Measurements from ENCODE around the gene PXYLP1. TPM values are rescaled to one million over a fixed set of nuclear protein-coding genes. Genes with fewer than 3 reads are reported as not detected.

PXYLP1 gene, protein sequence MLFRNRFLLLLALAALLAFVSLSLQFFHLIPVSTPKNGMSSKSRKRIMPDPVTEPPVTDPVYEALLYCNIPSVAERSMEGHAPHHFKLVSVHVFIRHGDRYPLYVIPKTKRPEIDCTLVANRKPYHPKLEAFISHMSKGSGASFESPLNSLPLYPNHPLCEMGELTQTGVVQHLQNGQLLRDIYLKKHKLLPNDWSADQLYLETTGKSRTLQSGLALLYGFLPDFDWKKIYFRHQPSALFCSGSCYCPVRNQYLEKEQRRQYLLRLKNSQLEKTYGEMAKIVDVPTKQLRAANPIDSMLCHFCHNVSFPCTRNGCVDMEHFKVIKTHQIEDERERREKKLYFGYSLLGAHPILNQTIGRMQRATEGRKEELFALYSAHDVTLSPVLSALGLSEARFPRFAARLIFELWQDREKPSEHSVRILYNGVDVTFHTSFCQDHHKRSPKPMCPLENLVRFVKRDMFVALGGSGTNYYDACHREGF
- total RNA-seq (2021) (11.3 and 14.7 TPM in 2 replicates), Bru-seq, nascent RNA (percentile 59 among the genes with signal in this experiment), BruChase-seq, experiment 1, labeled RNA remaining after a 2-hour chase (percentile 59 among the genes with signal in this experiment), BruChase-seq, experiment 2, labeled RNA remaining after a 6-hour chase (percentile 52 among the genes with signal in this experiment)
- long read RNA-seq, transcript PXYLP1-201 (6 exons, 3,281 nt) = major isoform, 12 of 21 reads
- long read RNA-seq, partial matches to known transcripts = 1 of 21 reads
- long read RNA-seq, other reads (novel, unspliced or antisense) = 3 of 21 reads

DNA sequence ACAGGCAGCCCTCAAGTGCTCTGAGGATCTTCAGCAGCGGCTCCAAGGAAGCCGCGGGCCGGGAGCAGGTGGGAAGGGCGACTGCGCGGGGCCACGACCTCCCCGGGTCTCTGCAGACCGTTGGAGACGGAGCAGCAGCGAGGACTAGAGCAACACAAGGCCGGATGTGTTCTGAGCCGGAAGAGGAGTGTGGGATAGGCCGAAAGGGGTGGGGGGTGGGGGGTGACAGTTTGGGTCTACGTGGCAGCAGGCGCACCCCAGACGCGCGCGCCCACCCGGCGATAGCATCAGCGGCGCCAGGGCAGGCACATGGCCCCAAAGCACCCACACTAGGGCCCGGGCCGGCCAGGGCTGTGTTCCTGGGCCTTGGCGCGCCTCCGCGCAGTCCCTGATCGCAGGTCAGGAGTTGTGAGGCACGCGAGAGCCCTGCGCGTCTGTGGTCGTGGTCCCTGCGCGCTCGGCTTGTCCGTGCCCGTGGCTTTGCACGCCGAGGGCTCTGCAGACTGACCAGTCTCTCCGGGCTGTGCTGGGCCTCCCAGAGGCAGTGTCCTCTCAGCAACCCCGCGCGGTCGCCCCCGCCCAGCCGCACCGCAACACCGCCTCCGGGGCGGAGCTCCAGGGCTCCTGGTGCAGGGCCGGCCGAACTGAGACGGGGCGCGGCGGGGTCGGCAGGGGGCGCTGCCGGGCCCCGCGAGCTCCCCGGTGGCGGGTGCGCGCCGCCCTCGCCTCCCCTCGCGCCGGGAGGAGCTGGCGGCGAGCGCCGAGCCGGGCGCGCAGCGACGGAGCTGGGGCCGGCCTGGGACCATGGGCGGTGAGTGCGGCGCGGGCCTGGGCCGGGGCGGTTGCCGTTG, at the start of gene PXYLP1:
PXYLP1 (plus strand) TSS at position 725 of the 851 bp plus-strand sequence. CDS start 28,351 bp downstream, outside the sequence.
- peak; percentile 89 for DNase-seq (ENCODE audit: low spot score)
- intact Hi-C loops (cut with micrococcal nuclease; ENCODE audit: unreplicated experiment) = loop anchor here (10.0 kb wide), 1 partner anchor 643 kb away; the partner anchor contains the start of gene ATP1B3
- Histone ChIP-seq H3K27ac (ENCODE audit: low read depth, low read length, poor library complexity, severe bottlenecking) (peak within 1 kb of the TSS; percentile 79), H3K4me1 (ENCODE audit: insufficient read depth, low read length, poor library complexity, severe bottlenecking) (peaks cover 13% of the 10 kb centered on the region), H3K9me3 (ENCODE audit: low read depth, low read length, poor library complexity, severe bottlenecking) (no peaks in the 10 kb centered on the region), H3K4me3 (ENCODE audit: low read depth, low read length, poor library complexity, severe bottlenecking) (peak within 1 kb of the TSS; percentile 78), H3K36me3 (ENCODE audit: insufficient read depth, low read length, poor library complexity, severe bottlenecking) (no peaks in the 10 kb centered on the region), H3K27me3 (replicated peaks; ENCODE audit: insufficient read depth, low read depth, low read length, poor library complexity) (no peaks in the 10 kb centered on the region)
- ChIA-PET CTCF (interaction anchor here (0.6 to 1.7 kb wide), 9 partner anchors 9 to 338 kb away, joined by 3 to 11 read pairs (median 4); no protein-coding TSS in a partner anchor), POLR2A (ENCODE audit: low non-redundant PET) (no interaction called here)
- BruUV-seq (replicated peaks) = no TSS peak
- TF ChIP-seq EZH2 (IDR thresholded peaks at IDR 0.05; ENCODE audit: borderline replicate concordance, low read depth, low read length, poor library complexity, severe bottlenecking) = no peak
- TF ChIP-seq, protein P1, sequence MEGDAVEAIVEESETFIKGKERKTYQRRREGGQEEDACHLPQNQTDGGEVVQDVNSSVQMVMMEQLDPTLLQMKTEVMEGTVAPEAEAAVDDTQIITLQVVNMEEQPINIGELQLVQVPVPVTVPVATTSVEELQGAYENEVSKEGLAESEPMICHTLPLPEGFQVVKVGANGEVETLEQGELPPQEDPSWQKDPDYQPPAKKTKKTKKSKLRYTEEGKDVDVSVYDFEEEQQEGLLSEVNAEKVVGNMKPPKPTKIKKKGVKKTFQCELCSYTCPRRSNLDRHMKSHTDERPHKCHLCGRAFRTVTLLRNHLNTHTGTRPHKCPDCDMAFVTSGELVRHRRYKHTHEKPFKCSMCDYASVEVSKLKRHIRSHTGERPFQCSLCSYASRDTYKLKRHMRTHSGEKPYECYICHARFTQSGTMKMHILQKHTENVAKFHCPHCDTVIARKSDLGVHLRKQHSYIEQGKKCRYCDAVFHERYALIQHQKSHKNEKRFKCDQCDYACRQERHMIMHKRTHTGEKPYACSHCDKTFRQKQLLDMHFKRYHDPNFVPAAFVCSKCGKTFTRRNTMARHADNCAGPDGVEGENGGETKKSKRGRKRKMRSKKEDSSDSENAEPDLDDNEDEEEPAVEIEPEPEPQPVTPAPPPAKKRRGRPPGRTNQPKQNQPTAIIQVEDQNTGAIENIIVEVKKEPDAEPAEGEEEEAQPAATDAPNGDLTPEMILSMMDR (conservative IDR thresholded peaks at IDR 0.05; ENCODE audit: low read depth, low read length) = peak; percentile 48

DNA sequence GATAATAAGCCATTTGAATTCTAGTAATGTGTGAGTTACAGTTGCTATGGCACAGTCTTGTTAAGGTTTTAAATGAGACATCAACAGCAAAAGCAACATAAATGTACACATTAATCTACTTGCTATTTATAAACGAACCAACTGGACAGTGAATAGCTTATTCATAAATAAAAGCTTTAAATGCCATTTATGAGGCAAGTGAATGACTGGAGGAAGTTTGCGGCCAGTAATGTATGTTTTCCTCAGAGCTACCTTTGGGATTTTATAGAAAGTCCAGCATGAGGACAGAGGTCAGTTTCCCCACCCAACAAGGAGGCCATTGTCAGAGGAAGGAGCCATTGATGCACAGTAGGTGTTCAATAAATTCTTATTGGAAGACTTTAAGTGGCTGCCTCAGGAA, 48.0 kb upstream of the PXYLP1 start:
- H3K4me3 ChIP-seq (ENCODE audit: low read depth, low read length, poor library complexity, severe bottlenecking) = no peak overlapping the region
- TF ChIP-seq, protein P1 (conservative IDR thresholded peaks at IDR 0.05; ENCODE audit: low read depth, low read length) = no peak
- no peak for TF ChIP-seq EZH2 (IDR thresholded peaks at IDR 0.05; ENCODE audit: borderline replicate concordance, low read depth, low read length, poor library complexity, severe bottlenecking)
- no TSS peak for BruUV-seq (replicated peaks)
- CTCF ChIA-PET = no interaction called here
- H3K36me3 ChIP-seq (ENCODE audit: insufficient read depth, low read length, poor library complexity, severe bottlenecking) = no peaks in the 10 kb centered on the region
- H3K4me1 ChIP-seq (ENCODE audit: insufficient read depth, low read length, poor library complexity, severe bottlenecking) = no peaks in the 10 kb centered on the region
- H3K9me3 ChIP-seq (ENCODE audit: low read depth, low read length, poor library complexity, severe bottlenecking) = no peaks in the 10 kb centered on the region
- intact Hi-C loops (cut with micrococcal nuclease; ENCODE audit: unreplicated experiment) = no loop called here
- POLR2A ChIA-PET (ENCODE audit: low non-redundant PET) = no interaction called here
- H3K27ac ChIP-seq (ENCODE audit: low read depth, low read length, poor library complexity, severe bottlenecking) = no peak overlapping the region
- no peaks in the 10 kb centered on the region for H3K27me3 ChIP-seq (replicated peaks; ENCODE audit: insufficient read depth, low read depth, low read length, poor library complexity)
- no peak for DNase-seq (ENCODE audit: low spot score)

DNA sequence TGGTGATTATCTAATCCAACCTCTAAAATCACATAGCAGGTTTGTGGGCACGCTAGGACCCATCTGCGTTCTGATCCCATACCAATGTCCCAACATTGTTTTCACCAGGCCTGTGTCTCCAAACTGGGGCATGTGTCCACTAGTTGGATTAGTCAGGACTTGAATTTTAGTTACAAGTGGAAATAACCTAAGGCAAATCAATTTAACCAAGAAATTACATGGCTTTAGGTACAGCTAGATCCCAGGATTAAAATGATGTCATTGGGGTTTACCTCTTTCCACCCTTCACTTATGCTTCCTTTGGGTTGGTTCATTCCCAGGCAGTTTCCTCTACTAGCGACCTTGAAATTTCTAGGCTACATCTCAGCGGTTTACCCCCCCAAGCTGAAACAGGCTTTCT, 47.2 kb upstream of the PXYLP1 start:
- TF ChIP-seq, protein P1 (conservative IDR thresholded peaks at IDR 0.05; ENCODE audit: low read depth, low read length) = no peak
- TF ChIP-seq EZH2 (IDR thresholded peaks at IDR 0.05; ENCODE audit: borderline replicate concordance, low read depth, low read length, poor library complexity, severe bottlenecking) = no peak
- H3K4me3 ChIP-seq (ENCODE audit: low read depth, low read length, poor library complexity, severe bottlenecking) = no peak overlapping the region
- no TSS peak for BruUV-seq (replicated peaks)
- H3K27me3 ChIP-seq (replicated peaks; ENCODE audit: insufficient read depth, low read depth, low read length, poor library complexity) = no peaks in the 10 kb centered on the region
- POLR2A ChIA-PET (ENCODE audit: low non-redundant PET) = no interaction called here
- H3K36me3 ChIP-seq (ENCODE audit: insufficient read depth, low read length, poor library complexity, severe bottlenecking) = no peaks in the 10 kb centered on the region
- no peaks in the 10 kb centered on the region for H3K9me3 ChIP-seq (ENCODE audit: low read depth, low read length, poor library complexity, severe bottlenecking)
- no peaks in the 10 kb centered on the region for H3K4me1 ChIP-seq (ENCODE audit: insufficient read depth, low read length, poor library complexity, severe bottlenecking)
- no peak for DNase-seq (ENCODE audit: low spot score)
- H3K27ac ChIP-seq (ENCODE audit: low read depth, low read length, poor library complexity, severe bottlenecking) = no peak overlapping the region
- intact Hi-C loops (cut with micrococcal nuclease; ENCODE audit: unreplicated experiment) = no loop called here
- CTCF ChIA-PET = interaction anchor here (0.7 kb wide), 1 partner anchor 262 kb away, joined by 3 read pairs; no protein-coding TSS in a partner anchor

Data from A673 (cell line).